HL-60 (cell line): ENCODE data around the gene SCN1B.

Source experiments
- DNase-seq, 2 experiments: peaks; one replicate each; pipeline ENCODE4 v3.0.0-alpha.2; 2010 to 2020; ENCODE audit warnings: low read depth in 1 of 2, low spot score in 1 of 2
- H3K27ac ChIP-seq: fragments of 250-450 bp; sonication (Bioruptor Pico); replicated peaks from 2 replicates; pipeline ENCODE4 v1.5.1; 2020; ENCODE audit warnings: mild to moderate bottlenecking, moderate library complexity
- H3K27me3 ChIP-seq: fragments of 250-450 bp; sonication (Bioruptor Pico); 2 replicates; pipeline ENCODE4 v1.5.1; 2021; ENCODE audit warnings: mild to moderate bottlenecking, moderate library complexity; ENCODE audit not compliant: insufficient read depth, poor library complexity, severe bottlenecking
- H3K4me3 ChIP-seq: replicated peaks from 2 replicates; pipeline ENCODE4 v1.5.1; 2011; ENCODE audit warnings: mild to moderate bottlenecking, control low read depth, low read length; ENCODE audit not compliant: insufficient read depth
- GABPA ChIP-seq: IDR thresholded peaks from 2 replicates; pipeline ENCODE4 v1.6.1; 2012; ENCODE audit warnings: low read depth
- POLR2AphosphoS5 ChIP-seq: IDR thresholded peaks from 2 replicates; pipeline ENCODE4 v1.6.1; 2012; ENCODE audit warnings: low read depth
- REST ChIP-seq: IDR thresholded peaks from 2 replicates; pipeline ENCODE4 v1.6.1; 2012; ENCODE audit warnings: low read depth; ENCODE audit not compliant: insufficient replicate concordance
- SPI1 ChIP-seq: IDR thresholded peaks from 2 replicates; pipeline ENCODE4 v1.6.1; 2012; ENCODE audit warnings: low read depth, mild to moderate bottlenecking, borderline replicate concordance
- TF ChIP-seq, protein P1 (sequence below): IDR thresholded peaks from one replicate; pipeline ENCODE4 v1.5.1; 2011; ENCODE audit warnings: low read length, control low read depth, inconsistent platforms; ENCODE audit not compliant: insufficient read depth

Gene SCN1B

GRCh38 chr19:35031072-35031881 is 1.0 kb downstream of the SCN1B start:
- no peak for DNase-seq
- Histone ChIP-seq H3K27ac (no peak overlapping the region), H3K4me3 (no peak overlapping the region; the same call in 1 of the 2 replicates), H3K27me3 (peaks cover 23% of the 10 kb centered on the region)
- TF ChIP-seq POLR2AphosphoS5 (no peak), SPI1 (no peak)

DNA sequence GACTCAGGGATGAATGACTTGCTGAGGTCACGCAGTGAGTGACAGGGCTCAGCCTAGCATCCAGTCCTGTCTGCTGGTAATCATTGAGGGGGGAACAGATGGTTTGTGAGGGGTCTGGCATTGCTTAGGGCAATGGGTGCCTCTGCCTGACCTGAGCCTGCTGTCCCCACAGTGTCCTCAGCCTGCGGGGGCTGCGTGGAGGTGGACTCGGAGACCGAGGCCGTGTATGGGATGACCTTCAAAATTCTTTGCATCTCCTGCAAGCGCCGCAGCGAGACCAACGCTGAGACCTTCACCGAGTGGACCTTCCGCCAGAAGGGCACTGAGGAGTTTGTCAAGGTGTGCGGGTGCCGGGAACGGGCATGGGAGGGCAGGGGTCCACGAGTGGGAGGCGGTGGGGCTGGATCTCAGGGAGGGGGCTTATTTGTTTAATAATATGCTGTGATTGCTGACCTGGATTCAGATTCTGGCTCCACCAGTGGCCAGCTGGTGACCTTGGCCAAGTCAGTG is 2.1 kb downstream of the SCN1B start:
- Histone ChIP-seq H3K4me3 (no peak overlapping the region), H3K27me3 (peaks cover 23% of the 10 kb centered on the region), H3K27ac (no peak overlapping the region)
- TF ChIP-seq SPI1 (no peak), GABPA (no peak), POLR2AphosphoS5 (no peak), REST (no peak)
- TF ChIP-seq, protein P1, sequence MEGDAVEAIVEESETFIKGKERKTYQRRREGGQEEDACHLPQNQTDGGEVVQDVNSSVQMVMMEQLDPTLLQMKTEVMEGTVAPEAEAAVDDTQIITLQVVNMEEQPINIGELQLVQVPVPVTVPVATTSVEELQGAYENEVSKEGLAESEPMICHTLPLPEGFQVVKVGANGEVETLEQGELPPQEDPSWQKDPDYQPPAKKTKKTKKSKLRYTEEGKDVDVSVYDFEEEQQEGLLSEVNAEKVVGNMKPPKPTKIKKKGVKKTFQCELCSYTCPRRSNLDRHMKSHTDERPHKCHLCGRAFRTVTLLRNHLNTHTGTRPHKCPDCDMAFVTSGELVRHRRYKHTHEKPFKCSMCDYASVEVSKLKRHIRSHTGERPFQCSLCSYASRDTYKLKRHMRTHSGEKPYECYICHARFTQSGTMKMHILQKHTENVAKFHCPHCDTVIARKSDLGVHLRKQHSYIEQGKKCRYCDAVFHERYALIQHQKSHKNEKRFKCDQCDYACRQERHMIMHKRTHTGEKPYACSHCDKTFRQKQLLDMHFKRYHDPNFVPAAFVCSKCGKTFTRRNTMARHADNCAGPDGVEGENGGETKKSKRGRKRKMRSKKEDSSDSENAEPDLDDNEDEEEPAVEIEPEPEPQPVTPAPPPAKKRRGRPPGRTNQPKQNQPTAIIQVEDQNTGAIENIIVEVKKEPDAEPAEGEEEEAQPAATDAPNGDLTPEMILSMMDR, result no peak
- DNase-seq, result no peak

- Histone ChIP-seq H3K27me3 (peaks cover 23% of the 10 kb centered on the region), H3K4me3 (no peak overlapping the region), H3K27ac (no peak overlapping the region)
- no peak for TF ChIP-seq SPI1
- TF ChIP-seq POLR2AphosphoS5, result no peak
- TF ChIP-seq GABPA, result no peak
- TF ChIP-seq, protein P1, result no peak
- TF ChIP-seq REST, result no peak
- DNase-seq, result no peak
Measured at GRCh38 chr19:35033067-35034004, 3.1 kb downstream of the SCN1B start.

DNA sequence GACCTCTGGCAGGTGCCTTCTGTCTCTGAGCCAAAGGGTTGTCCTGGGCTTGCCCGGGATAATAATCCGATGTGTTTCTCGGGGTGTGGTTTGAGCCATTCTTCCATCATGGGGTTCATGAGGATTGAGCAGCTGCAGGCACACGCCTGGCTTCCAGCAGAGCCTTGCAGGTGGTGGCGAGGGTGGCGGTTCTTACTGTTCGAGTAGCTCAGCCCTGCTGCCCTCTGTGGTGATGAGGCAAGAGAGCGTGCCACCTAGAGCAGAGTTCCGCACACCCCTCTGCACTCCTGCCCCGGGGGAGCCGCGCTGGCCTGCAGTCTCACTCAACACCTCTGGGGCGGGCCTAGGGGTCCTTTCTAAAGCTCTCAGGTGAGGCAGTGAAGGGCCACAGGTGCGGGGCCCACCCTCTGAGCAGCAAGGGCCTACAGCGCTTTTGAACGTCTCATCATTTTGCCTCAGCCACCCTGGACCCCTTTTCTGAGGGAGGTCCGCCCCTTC is 3.8 kb downstream of the SCN1B start:
- peaks cover 26% of the 10 kb centered on the region for H3K27me3 ChIP-seq
- TF ChIP-seq POLR2AphosphoS5 (no peak), GABPA (no peak), REST (no peak)

More for the DNA sequence above, 3.8 kb downstream of the SCN1B start:
- DNase-seq, result no peak
- Histone ChIP-seq H3K4me3 (no peak overlapping the region), H3K27ac (no peak overlapping the region)
